Muscle of arm (tissue), 12 donors: ENCODE data around the gene XPO1. TPM values are rescaled to one million over a fixed set of nuclear protein-coding genes. Genes with fewer than 3 reads are reported as not detected.
"Not testable (repeated sequence)": the region's sequence is repeated elsewhere in the genome, so short reads cannot be mapped to it uniquely, and the experiment has no call there.

Experiments
- DNase-seq: peaks from one replicate; pipeline ENCODE4 v3.0.0-alpha.2; 2013
- polyA plus RNA-seq, 12 donors: library from polyadenylated mRNA; unstranded; fragments of 120-200 nt; gene quantifications; one replicate each; pipeline ENCODE4 v1.2.1, GENCODE V29; 2013; ENCODE audit not compliant: insufficient read length in 12 of 12

XPO1 gene
- polyA plus RNA-seq, 12 donors: 126 to 214 (median 161) TPM; not detected in 1

DNA sequence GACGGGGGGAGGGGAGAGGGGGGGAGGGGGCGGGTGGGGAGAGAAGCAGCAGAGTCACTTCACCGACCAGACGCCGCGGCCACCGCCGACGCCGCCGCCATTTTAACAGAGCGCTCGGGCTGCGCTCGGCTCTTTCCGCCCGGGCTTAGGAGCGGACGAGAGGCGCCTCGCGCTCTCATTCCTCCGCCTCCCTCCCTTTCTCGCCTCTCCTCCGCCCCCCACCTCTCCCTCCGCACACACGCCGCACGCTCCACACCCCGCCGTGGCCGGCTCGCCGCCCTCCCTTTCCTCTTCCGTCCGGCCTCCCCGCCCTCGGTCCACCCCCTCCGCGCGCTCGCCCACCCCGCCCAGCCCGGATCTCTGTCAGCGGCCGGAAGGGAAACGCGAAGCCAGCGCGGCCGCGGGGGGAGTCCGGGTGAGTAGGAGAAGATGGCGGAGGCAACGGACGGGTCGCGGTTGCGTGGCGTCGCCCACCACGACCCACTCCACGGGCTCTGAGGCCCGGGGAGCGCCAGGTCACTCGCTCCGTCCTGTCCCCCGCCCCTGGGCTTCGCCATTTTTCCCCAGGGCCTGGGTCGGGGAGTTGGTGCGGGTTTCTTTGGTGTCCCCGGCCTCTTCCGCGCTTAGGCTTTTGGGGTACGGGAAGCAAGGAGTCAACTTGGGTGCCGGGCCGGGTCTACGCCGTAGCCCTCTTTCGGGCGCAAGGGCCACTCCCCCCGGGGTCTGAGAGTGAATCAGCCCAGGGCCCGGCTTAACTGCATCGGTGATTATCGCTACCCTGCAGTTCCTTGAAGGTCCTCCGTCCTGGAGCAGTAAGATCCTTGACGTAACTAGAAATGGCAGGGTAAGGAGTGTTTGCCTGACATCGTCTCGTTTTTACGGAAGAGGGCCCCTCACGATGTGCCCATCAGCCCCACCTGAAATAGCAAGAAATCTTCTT is 66.9 kb downstream of the XPO1 start, which contains the start of gene USP34:
USP34 (minus strand) TSS at position 123 of the 940 bp plus-strand sequence. CDS start 395 bp downstream, outside the sequence.
- peak; percentile 95 for DNase-seq

DNA sequence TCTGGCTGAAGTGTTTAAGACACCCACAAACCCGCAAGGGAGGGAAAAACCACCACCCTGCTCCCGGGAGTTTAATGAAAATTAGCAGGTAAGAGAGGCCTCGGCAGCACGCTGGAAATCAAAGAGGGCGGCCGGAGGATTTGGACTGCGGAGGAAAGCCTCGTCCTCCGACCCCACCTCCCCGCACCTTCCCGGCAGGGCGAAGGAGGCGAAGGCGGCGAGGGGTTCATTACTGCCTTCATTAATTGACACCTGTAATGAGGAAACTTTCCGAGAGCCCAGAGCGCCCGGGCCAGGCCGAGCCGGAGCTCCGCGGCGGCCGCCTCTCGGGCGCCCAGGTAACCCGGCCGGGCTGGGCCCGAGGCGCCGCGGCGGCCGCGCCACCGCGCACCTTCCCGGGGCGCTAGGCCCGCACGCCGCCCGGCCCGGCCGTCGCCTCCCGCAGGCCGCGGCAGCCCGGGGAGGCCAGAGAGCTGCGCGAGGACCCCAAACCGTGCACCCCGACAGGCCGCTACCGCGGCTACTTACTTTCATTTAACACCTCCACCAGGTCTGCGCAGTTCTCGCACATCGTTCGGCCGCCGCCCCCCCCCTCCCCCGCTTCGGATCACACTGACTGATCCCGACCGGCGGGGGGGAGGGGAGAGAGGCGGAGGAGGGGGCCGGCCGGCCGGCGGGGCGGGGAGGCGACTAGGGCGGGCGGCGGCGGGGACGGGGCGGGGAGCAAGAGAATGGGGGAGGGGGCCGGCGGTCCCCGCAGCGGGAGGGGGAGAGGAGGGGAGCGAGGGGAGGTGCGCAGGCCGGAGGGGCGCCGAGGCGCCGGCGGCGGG is 67.8 kb downstream of the XPO1 start:
- peak; percentile 22 for DNase-seq

DNA sequence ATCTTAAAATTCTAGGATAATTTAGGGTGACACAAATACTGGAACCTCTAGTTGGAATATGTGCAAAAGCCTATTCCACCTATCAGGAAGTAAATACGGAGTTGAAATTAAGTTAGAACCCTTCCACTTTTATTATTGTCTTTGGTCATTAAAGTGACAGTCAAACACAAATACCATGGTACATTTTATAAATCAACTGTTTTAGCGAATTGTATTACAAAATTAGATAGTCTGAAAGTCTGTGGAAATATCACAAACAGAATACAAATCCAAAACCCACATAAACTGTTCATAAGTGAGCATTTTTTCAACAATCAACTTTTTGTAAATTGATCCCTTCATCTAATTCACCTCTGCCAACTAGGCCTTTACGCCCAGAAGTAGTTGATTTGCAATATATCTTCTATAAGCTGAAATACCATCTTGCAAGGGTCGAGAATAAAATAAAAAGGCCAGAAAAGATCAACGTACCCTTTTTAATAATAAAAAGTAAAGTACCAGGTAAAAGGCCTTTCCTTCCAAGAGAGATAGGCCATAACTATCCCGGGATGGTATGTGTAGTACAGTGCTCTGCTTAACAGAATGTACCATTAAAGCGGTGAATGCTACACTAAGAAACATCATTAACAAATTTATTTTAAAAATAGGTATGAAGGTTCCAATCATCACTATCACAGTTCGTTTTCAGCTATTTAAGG is 68.6 kb downstream of the XPO1 start:
- no peak for DNase-seq

DNA sequence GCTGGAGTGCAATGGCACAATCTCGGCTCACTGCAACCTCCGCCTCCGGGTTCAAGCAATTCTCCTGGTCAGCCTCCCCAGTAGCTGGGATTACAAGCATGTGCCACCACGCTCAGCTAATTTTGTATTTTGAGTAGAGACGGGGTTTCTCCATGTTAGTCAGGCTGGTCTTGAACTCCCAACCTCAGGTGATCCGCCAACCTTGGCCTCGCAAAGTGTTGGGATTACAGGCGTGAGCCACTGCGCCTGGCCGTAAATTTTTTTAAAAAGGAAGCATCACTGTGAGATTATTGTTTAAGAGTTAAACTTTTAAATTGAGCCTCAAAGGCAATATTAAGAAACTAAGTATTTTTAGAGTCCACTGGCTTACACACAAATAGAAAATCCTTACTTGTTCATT is 69.9 kb downstream of the XPO1 start:
- not testable (repeated sequence) for DNase-seq

DNA sequence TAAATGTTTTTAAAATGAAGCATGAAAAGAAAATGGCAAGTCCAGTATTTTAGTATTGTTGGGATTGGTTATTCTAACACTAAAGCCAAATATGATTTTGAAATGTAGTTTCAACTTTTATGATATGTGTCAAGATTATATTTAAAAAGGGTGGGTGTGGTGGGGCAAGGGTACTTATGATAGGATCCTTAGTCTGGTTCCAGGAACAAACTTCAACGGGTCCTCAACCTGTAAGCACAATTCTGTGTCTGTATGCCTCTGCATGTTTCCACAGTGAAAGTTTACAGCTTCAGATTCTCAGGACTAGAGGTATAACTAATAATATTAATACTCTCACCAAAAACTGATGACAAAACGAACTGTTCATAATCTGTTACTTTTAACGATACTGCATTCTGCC is 73.1 kb downstream of the XPO1 start:
- no peak for DNase-seq

DNA sequence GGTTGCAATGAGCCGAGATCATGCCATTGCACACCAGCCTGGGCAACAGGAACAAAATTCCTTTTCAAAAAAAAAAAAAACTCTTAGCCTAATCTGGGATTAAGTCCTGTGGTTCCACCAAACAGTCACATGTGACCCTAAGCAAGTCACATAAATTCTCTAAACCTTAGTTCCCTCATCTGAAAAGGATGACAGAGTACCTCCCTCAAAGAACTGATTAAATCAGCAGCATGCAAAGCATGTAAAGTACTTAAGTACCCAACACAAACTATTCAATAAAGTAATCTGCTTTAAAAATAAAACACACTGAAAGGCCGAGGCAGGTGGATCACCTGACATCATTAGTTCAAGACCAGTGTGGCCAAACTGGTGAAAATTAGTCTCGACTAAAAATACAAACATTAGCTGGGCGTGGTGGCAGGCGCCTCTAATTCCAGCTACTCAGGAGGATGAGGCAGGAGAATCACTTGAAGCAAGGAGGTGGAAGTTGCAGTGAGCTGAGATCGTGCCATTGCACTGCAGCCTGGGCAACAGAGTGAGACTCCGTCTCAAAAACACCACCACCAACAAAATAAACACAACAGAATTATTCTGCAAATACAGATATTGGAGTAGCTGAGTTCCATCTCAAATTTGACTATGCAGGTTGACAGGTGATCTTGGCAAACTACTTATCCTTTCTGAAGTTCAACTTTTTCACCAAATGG is 74.2 kb downstream of the XPO1 start:
- no peak for DNase-seq

DNA sequence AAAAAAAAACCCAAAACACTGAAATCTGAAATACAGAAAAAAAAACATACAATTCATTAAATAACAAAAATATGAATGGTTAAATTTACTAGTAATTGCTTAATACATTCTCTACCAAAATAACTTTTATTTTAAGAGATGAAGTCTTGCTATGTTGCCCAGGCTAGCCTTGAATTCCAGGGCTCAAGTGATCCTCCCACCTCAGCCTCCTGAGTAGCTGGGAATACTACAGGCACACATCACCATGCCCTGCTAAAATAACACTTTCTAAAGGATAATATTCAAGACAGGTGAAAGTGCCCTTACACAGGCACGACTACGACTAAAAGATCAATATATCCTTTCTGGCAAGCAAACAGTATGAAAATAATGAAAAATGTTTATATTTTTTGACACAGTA is 76.8 kb downstream of the XPO1 start:
- DNase-seq: no peak

DNA sequence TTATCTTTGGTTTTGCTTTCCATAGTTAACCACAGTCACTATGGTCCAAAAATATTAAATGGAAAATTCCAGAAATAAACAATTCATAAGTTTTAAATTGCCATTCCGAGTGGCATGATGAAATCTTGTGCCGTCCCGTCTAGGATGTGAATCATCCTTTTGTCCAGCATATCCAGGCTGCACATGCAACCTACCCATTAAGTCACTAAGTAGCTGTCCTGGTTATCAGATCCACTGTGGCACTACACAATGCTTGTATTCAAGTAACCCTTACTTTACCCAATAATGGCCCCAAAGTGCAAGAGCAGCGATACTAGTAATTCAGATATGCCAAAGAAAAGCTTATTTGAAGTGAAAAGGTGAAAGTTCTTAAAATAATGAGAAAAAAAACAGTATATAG is 78.0 kb downstream of the XPO1 start:
- DNase-seq: no peak

DNA sequence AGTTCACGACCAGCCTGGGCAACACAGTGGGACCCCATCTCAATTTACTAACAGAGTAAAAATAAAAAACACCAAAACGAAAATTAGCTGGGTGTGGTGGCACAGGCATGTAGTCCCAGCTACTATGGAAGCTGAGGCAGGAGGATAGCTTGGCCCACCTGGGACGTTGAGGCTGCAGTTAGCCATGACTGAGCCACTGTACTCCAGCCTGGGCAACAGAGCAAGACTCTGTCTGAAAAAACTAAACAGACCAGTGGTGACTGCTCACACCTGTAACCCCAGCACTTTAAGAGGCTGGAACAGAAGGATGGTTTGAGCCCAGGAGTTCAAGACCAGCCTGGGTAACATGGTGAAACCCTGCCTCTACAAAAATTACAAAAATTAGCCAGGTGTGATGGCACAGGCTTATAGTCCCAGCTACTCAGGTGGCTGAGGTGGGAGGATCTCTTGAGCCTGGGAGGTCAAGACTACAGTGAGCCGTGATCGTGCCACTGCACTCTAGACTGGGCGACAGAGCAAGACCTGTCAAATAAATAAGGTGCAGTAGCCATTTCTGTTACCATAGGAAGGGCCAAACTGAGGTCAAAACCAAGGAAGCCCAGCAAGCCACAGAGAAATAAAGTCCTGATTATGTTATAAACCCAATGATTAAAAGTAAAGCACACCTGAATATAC is 81.3 kb downstream of the XPO1 start:
- DNase-seq: no peak

DNA sequence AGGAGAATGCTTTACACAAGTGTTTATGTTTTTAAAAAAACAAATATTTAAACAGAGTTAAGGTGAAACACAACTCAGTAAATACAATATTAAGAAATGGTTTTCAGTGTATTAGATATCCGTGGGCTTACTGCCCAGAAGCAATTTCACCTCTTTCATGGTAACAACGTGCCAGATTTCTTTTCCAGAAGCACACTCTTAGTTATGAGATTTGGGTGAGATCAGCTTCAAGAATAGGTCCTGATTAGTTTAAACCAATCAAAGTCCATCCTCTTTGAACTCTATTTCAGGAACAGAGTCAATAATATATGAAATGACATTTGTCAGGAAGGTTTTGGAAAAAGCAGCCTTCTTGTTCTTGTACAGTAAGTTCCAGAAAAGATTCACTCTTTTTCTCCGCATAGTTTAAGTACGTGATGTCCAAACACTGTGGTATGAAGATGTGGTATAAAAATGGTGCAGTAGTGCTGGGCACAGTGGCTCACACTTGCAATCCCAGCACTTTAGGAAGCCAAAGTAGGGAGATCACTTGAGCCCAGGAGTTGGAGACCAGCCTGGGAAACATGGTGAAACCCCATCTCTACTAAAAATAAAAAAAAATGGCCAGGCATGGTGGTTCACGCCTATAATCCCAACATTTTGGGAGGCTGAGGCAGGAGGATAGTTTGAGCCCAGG is 81.9 kb downstream of the XPO1 start:
- no peak for DNase-seq

DNA sequence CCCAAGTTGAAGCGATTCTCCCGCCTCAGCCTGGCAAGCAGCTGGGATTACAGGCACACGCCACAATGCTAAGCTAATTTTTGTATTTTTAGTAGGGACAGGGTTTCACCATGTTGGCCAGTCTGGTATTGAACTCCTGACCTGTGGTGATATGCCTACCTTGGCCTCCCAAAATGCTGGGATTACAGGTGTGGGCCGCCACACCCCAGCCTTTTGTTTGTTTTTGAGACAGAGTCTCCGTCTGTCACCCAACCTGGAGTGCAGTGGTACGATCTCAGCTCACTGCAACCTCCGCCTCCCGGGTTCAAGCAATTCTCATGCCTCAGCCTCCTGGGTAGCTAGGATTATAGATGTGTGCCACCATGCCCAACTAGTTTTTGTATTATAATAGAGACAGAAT is 83.2 kb downstream of the XPO1 start:
- not testable (repeated sequence) for DNase-seq

DNA sequence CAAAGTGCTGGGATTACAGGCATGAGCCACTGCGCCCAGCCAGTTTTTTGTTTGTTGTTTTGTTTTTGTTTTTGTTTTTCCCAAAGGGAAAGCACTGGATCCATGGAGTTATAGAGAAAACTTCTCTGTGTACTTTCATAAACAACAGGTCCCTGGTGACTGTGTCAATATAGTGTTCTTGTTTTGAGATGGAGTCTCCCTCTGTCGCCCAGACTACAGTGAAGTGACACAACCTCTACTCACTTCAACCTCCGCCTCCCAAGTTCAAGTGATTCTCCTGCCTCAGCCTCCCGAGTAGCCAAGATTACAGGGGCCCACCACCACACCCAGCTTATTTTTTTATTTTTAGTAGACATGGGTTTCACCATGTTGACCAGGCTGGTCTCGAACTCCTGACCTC is 83.8 kb downstream of the XPO1 start:
- DNase-seq: no peak

DNA sequence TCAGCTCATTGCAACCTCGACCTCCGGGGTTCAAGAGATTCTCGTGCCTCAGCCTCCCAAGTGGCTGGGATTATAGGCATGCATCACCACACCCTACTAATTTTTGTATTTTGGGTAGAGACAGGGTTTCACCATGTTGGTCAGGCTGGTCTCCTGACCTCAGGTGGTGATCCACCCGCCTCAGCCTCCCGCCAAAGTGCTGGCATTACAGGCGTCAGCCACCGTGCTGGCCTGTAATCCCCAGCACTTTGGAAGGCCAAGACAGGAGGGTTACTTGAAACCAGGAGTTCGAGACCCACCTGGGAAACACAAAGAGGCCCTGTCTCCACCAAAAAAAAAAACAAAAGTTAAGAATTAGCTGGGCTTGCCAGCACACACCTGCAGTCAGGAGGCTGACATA is 85.8 kb downstream of the XPO1 start:
- DNase-seq: no peak

DNA sequence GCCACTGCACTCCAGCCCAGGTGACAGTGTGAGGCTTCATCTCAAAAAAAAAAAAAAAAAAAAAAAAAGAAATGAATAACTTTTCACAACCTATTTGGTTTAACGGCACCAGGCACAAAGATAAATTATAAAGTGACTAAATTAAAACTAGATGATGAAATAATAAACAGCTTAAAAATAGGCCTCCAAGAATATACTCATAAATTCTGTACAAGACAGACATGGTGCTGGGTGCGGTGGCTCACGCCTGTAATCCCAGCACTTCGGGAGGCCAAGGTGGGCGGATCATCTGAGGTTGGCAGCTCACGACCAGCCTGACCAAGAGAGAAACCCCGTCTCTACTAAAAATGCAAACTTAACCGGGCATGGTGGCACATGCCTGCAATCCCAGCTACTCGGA is 87.0 kb downstream of the XPO1 start:
- no peak for DNase-seq

DNA sequence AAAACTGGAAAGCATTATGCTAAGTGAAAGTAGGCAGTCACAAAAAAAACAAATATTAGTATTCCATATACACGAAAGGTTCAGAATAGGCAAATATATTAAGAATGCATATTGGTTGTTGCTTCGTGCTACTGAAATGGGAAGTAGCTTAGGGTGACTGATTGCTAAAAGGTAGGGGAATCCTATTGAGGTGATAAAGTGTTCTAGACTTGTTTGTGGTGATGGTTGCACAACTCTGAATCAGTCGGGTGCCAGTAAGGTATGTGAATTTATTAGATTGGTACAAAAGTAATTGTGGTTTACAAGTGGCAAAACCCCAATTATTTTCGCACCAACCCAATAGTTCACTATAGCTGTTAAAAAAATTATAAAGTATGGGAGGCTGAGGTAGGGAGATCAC is 88.0 kb downstream of the XPO1 start:
- DNase-seq: no peak

DNA sequence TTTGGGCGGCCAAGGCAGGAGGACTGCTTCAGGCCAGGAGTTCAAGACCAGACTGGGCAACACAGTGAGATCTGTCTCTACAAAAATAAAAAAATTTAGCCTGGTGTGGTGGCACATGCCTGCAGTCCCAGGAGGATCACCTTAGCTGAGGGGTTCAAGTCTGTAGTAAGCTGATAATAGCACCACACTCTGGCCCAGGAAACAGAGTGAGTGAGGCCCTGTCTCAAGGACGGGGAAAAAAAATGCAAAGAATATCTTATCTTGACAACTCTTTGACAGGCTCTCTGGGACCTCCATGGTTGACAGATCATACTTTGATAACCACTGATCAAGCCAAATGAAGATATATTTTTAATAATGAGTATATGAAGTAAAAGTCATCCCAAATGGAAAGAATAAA is 89.9 kb downstream of the XPO1 start:
- no peak for DNase-seq

DNA sequence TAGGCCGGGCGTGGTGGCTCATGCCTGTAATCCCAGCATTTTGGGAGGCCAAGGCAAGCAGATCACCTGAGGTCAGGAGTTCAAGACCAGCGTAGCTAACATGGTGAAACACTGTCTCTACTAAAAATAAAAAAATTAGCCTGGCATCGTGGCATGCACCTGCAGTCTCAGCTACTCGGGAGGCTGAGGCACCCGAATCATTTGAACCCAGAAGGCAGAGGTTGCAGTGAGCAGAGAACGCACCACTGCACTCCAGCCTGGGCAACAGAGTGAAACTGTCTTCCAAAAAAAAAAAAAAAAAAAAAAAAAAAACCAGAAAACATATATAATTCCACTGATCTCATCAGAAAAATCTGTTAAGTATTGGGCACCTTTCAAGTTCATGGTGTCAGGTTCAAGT is 91.2 kb downstream of the XPO1 start:
- DNase-seq: not testable (repeated sequence)

DNA sequence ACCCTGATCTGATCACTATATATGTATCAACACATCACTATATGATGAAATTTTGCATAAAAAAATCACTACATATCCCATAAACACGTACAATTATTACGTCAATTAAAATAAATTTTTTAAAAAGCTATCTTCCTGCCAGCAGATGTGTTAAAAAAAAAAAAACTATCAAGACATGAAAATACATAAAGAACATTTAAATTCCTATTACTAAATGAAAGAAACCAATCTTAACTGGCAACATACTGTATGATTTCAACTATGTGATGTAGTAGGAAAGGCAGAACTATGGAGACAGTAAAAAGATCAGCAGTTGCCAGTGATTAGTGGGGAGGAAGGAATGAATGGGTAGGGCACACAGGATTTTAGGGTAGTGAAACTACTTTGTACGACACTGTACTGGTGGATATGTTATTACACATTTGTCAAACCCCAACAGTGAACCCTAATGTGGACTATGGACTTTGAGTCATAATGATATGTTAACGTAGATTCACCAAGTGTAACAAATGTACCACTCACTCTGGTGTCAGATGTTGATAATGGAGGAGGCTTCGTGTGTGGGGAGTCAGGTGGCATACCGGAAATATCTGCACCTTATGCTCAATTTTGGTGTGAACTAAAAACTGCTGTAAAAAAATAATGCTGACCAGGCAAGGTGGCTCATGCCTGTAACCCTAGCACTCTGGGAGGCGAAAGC is 94.7 kb downstream of the XPO1 start:
- no peak for DNase-seq

DNA sequence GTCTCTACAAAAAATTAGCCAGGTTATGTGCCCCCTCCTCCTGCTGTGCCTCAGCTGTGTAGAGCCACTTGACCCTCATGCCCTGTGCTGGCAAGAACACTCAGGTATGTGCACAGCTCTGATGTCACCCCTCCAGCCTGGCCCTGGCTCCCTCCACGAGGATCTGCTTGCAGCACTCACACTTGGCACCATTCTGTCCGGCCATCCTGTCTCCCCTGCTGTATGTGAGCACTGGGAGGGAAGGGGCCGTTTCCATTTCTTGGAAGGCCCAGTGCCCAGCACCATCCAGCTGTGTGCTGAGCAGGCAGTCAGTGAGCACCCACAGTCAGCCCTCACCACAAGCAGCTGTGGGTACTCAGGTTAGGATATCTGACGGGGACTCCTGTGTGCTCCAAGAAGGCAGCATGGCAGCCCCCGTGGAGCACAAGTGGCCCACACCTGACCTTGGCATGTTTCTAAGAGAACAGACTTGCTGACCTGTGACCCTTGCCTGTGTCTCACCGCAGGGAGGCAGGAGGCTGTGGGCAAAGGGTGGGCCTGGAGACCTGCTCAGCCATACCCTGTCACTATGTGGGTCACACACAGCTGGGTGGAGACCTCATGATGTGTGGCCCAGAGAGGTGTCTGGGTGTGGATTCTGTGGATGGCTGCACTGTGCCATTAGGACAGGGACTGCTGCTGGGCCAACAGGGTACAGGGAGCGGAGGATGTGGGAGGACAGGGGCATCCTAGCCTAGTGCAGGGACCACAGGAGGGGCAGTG is 98.7 kb downstream of the XPO1 start:
- no peak for DNase-seq
